Fibroblast of skin of right biceps (primary cell): ENCODE data around the gene POTEB.
"Not testable (repeated sequence)": the region's sequence is repeated elsewhere in the genome, so short reads cannot be mapped to it uniquely, and the experiment has no call there.

Experiments
- DNase-seq: peaks from one replicate; pipeline ENCODE4 v3.0.0-alpha.2; 2013

Gene POTEB

GRCh38 chr15:21877635-21878034, at the start of gene POTEB:
Gene POTEB, minus strand, starts transcription at chr15:21877735. Its CDS starts 489 bp downstream, at chr15:21877246.
- not testable (repeated sequence) for DNase-seq

GRCh38 chr15:21890955-21891354, 13.4 kb upstream of the POTEB start:
- not testable (repeated sequence) for DNase-seq

GRCh38 chr15:21889542-21889941, 12.0 kb upstream of the POTEB start:
- not testable (repeated sequence) for DNase-seq

- not testable (repeated sequence) for DNase-seq
Observed at GRCh38 chr15:21838831-21839230, 38.7 kb downstream of the POTEB start.
